Natural killer cell (primary cell): ENCODE data around the gene ZCCHC12. TPM values are rescaled to one million over a fixed set of nuclear protein-coding genes. Genes with fewer than 3 reads are reported as not detected.

Experiments used
- ATAC-seq, 3 donors: fragments of 150-1000 bp in 2 of 3; fragments of 200-7000 bp in 1 of 3; cut with Tn5 transposase; 1 replicate in 1 of 3; 2 replicates in 2 of 3; pipeline ENCODE4 v1.10.0; 2021; ENCODE audit warnings: mild to moderate bottlenecking in 2 of 3, moderate library complexity in 2 of 3
- DNase-seq, 2 donors: peaks; one replicate each; pipeline versions ENCODE4 v3.0.0 to v3.0.0-alpha.2; 2013 to 2021; ENCODE audit warnings: mixed read lengths in 1 of 2
- H3K27ac ChIP-seq: one replicate; pipeline ENCODE4 v1.5.1; 2013; ENCODE audit warnings: mild to moderate bottlenecking, low read length
- H3K27me3 ChIP-seq: one replicate; pipeline ENCODE4 v1.6.1; 2013; ENCODE audit warnings: low read length; ENCODE audit not compliant: control insufficient read depth, insufficient read depth
- H3K36me3 ChIP-seq: one replicate; pipeline ENCODE4 v1.6.1; 2013; ENCODE audit warnings: low read length; ENCODE audit not compliant: control insufficient read depth, insufficient read depth
- H3K4me1 ChIP-seq: one replicate; pipeline ENCODE4 v1.6.1; 2013; ENCODE audit warnings: low read length; ENCODE audit not compliant: control insufficient read depth, insufficient read depth
- H3K4me3 ChIP-seq: one replicate; pipeline ENCODE4 v1.5.1; 2013; ENCODE audit warnings: low read length
- H3K9me3 ChIP-seq: one replicate; pipeline ENCODE4 v1.6.1; 2013; ENCODE audit warnings: low read length; ENCODE audit not compliant: control insufficient read depth, insufficient read depth
- H3K27ac Mint-ChIP-seq, 2 donors: one replicate each; pipeline ENCODE4 v1.8.0; 2022; ENCODE audit warnings: mild to moderate bottlenecking in 2 of 2, mixed read lengths in 2 of 2, moderate library complexity in 1 of 2
- H3K27me3 Mint-ChIP-seq, 2 donors: one replicate each; pipeline ENCODE4 v1.8.0; 2022; ENCODE audit warnings: low read depth in 2 of 2, mixed read lengths in 2 of 2
- H3K36me3 Mint-ChIP-seq: one replicate; pipeline ENCODE4 v1.8.0; 2022; ENCODE audit warnings: mixed read lengths
- H3K4me1 Mint-ChIP-seq, 2 donors: one replicate each; pipeline ENCODE4 v1.8.0; 2022; ENCODE audit warnings: mixed read lengths in 2 of 2
- H3K4me3 Mint-ChIP-seq: one replicate; pipeline ENCODE4 v1.8.0; 2022; ENCODE audit warnings: mild to moderate bottlenecking, moderate library complexity, mixed read lengths
- H3K9me3 Mint-ChIP-seq, 2 donors: one replicate each; pipeline ENCODE4 v1.8.0; 2022; ENCODE audit warnings: mixed read lengths in 2 of 2
- CTCF ChIP-seq: fragments of 200-600 bp; IDR thresholded peaks from one replicate; pipeline ENCODE4 v1.8.0; 2022; ENCODE audit warnings: antibody characterized with exemption
- WGBS: methylation state at CpG from one replicate; pipeline ENCODE4 v1.1.7; 2013; ENCODE audit warnings: missing lambda C conversion rate; ENCODE audit not compliant: insufficient coverage; 5-methylcytosine and 5-hydroxymethylcytosine counted together
- intact Hi-C: fragments of 100-400 bp; cut with micrococcal nuclease; formaldehyde crosslinking; loops from one replicate; pipeline ENCODE4 v1.14.2; 2022
- total RNA-seq, 4 donors: library from RNA; stranded (reverse); fragments of 120-200 nt in 1 of 4; gene quantifications; one replicate each; pipeline versions ENCODE4 v1.2.3 to v1.2.4, GENCODE V29; 2013 to 2022

Gene ZCCHC12
- total RNA-seq, 3 donors from 2014 or later (not counting 1 experiment from before 2014, with no cell fraction given) = not detected

- no peak for ATAC-seq
- H3K27me3 Mint-ChIP-seq = peaks cover 0 to 20% of the 10 kb centered on the region in 2 donors
- no peaks in the 10 kb centered on the region for H3K4me1 Mint-ChIP-seq
- H3K27ac ChIP-seq = no peak overlapping the region
- no peak for DNase-seq
- no peaks in the 10 kb centered on the region for H3K27me3 ChIP-seq
- no peaks in the 10 kb centered on the region for H3K36me3 Mint-ChIP-seq
- no peaks in the 10 kb centered on the region for H3K9me3 ChIP-seq
- H3K4me3 Mint-ChIP-seq = no peak overlapping the region
- intact Hi-C loops = no loop called here
- H3K4me3 ChIP-seq = no peak overlapping the region
- H3K27ac Mint-ChIP-seq = no peak overlapping the region
- no peaks in the 10 kb centered on the region for H3K9me3 Mint-ChIP-seq
- 4% methylated on average over 3 of the region's 4 CpGs for WGBS
- H3K4me1 ChIP-seq = no peaks in the 10 kb centered on the region
- no peaks in the 10 kb centered on the region for H3K36me3 ChIP-seq
- TF ChIP-seq CTCF = no peak
These were observed 48.5 kb downstream of the ZCCHC12 start for GRCh38 chrX:118872102-118872566.

Other genes starting within 250 kb of the ZCCHC12 start
- 1 to 10 TPM; 1.5 to 3.3 (median 2.4) TPM for gene IL13RA1, start 96.2 kb upstream of the ZCCHC12 start, total RNA-seq
- 10 to 100 TPM; 13.4 to 21.2 (median 17.4) TPM for gene LONRF3, start 150.8 kb downstream of the ZCCHC12 start, total RNA-seq
- gene CT47C1, start 249.2 kb downstream of the ZCCHC12 start, total RNA-seq = not detected